ENCODE measurements around the gene FBLN5.
"Not testable (repeated sequence)": the region's sequence is repeated elsewhere in the genome, so short reads cannot be mapped to it uniquely, and the experiment has no call there.

FBLN5 gene

GRCh38 chr14:91884664-91885063, 62.8 kb downstream of the FBLN5 start:
- DNase-seq (ENCODE audit: low read depth): no peak

- DNase-seq (ENCODE audit: low read depth): no peak
Measured at GRCh38 chr14:91883753-91884152, 63.7 kb downstream of the FBLN5 start.

DNA sequence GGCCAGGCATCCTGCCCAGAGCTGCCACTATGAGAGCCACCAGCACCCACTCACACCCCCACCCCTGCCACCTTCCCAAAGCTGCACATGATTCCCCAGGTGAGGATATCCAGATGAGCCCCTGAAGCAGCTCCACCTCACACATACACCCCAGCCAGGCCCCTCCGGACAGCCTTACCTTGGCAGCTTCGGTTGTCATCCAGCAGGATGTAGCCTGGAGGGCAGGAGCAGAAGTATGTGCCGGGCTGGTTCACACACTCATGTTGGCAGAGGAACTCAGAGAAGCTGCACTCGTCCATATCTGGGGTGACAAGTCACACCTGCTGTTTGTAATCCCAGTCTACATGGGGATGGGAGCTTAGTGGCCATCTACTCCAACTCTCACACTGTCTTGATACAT, 64.7 kb downstream of the FBLN5 start:
- no peak for DNase-seq (ENCODE audit: low read depth)

DNA sequence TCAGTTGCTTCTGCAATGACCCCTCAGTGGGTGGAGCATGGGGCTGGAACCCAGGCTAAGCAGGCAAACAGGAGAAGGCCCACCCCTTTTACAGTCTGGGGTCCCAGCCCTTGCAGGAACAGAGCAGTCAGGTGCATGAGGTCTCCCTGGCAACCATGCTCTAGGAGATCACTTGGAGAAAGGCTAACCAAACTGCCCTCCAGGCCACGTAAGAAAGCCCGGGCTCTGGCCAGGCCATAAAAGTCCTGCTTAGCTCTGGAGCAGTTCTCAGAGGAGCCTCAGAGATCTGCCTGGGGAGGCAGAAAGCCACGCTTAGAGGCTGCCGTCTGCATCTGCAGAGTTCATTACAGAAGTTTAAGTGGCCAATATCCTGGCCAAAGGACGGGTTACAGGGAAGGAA, 65.1 kb downstream of the FBLN5 start:
- no peak for DNase-seq (ENCODE audit: low read depth)

- DNase-seq (ENCODE audit: low read depth): no peak
Measured at GRCh38 chr14:91879196-91879595, 68.3 kb downstream of the FBLN5 start.

- DNase-seq (ENCODE audit: low read depth): no peak
Measured at GRCh38 chr14:91878274-91878673, 69.2 kb downstream of the FBLN5 start.

DNA sequence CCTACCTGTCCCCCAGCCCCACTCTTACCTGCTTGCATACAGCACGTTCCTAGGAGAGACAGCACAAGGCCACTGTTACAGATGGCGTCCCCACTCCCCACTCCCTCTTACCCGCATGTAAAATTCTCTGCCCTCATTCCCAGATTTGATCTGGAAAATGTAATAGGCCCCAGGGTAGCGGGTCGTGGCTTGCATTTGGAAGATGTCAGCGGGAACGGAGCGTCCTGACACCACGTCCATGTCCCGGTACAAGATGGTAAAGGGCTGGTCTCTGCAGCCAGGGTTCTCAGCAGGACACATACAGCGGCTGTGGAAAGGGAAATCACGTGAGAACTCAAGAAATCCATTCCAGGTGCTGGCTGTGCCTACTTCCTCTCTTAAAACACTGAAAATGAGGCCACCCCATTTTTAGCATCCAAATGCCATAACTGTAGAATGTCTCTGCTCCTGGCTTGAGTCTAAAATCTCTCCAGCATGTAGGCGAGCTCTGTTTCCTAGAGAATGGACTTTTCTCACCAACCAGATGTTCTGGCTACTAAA, 70.0 kb downstream of the FBLN5 start:
- no peak for DNase-seq (ENCODE audit: low read depth)

- DNase-seq (ENCODE audit: low read depth): no peak
Measured at GRCh38 chr14:91876492-91876891, 71.0 kb downstream of the FBLN5 start.

GRCh38 chr14:91875525-91876286, 71.8 kb downstream of the FBLN5 start:
- DNase-seq (ENCODE audit: low read depth): no peak

DNA sequence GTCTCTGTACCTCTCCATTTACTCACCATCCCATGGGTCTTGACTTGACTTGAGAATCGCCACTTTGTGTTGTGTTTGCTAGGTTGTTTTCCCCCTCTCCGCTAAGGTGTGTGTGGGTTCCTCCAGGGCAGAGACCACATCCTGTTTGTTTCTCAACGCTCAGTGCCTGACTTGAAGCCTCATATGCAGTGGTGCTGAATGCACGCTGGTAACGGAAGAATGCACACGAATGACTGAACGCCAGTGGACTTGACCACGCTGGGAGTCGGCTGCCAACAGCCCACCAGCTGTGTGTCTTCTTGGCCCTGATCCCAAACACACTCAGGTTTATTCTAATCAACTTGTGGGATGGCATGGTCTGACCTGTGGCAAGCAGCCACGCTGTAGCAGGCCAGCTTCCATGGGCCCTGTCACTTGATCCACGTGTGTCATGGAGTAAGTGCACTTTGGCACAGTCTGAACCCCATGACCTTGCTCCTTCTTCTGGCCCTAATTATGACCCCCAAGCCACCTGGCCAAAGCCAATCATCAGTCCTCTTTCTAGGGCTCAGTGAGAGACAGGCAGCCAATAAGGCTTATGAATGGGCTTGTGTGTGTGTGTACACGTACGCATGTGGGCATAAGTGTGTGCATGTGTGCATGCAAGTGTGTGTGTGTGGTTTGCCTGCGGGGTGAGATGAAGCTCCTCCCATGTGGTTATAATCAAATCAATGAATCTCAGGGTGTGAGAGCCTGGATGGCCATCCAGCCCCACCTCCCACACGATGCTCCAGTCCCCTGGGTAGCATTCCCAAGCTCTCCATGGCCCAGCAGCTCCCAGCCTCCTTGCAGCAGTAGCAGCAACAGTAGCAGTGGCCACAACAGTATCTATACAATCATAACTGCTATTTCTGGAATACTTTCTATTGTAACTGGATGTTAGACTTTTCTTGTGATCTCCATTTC, 73.8 kb downstream of the FBLN5 start:
- peak; percentile 73 for DNase-seq (ENCODE audit: low read depth)

GRCh38 chr14:91872517-91873470, 74.7 kb downstream of the FBLN5 start:
- DNase-seq (ENCODE audit: low read depth): peak; percentile 63

DNA sequence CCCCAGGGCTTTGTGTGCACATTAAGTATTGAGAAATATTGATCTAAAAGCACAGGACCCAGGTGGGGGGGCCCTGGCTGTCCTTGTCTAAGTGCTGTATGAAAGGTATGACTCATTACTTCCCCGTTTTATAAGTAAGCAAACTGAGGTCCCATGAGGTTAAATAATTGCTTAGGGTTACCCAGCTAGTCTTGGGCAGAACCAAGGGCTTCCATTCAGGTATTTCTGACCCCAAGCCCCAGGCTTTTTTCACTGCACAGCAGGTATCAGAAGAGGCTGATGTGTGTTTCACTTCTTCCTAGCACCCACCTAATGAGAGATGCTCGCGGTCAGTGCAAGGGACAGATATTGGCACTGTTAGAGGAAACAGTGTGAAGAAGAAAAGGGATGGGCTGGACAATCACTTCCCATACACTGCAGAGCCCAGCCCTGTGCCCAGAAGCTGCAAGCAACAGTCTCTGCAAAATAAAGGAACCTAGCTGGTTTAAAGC, 75.4 kb downstream of the FBLN5 start:
- peak; percentile 55 for DNase-seq (ENCODE audit: low read depth)

- DNase-seq (ENCODE audit: low read depth): not testable (repeated sequence)
Measured at GRCh38 chr14:91871401-91871800, 76.1 kb downstream of the FBLN5 start.

- DNase-seq (ENCODE audit: low read depth): no peak
Measured at GRCh38 chr14:91870890-91871289, 76.6 kb downstream of the FBLN5 start.

DNA sequence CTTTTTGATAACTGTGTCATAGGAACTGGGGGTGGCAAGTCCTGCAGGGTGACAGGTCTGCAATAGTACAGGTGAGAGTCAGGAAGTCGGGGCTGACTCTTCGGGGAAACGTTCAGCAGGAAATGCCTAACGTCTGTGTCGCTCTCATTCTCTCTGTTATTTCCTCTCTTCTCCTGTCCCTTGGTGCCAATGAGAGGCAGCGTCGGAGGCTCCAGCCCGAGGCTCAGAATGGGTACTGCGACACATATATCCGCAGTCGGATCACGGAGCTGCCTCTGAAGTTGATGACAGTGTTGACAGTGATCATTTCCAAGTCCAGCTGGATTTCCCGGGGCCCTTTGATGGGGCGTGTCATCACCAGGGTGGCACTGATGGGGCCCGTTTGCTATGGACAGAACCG, 77.5 kb downstream of the FBLN5 start:
- peak; percentile 77 for DNase-seq (ENCODE audit: low read depth)

GRCh38 chr14:91869556-91869955, 77.9 kb downstream of the FBLN5 start:
- DNase-seq (ENCODE audit: low read depth): no peak

DNA sequence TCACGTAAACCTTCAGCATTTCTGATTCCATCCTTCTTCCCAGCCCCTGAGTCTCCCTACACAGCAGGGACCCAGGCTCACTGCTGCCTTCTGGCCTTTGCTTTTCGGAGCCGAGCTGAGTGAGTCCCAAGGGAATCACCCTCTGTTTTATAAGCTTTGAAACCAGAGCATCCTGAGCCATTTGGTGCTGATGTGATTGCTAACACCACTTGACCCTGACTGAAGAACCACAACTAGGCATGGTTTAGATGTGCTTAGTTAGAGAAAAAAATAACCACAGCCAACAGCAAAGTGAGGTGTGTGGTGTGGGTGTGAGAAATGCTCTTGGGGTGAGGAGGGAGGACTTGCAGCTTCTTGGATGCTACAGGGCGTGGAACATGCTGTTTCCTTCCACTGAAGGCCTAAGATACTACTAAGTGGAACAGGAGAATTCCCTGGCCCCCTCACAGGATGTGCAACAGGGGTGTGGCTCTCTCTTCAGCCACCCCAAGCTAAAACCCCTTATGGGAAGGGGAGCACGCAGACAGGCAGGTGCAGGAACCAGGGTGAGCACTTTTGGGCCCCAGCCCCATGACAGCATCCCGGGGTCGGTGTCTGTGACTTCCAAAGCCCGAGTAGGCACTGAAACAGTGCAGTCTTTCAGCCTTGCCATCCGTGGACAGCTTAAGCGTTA, 80.0 kb downstream of the FBLN5 start, which contains the start of gene TC2N:
Gene TC2N, minus strand, starts transcription at position 221 of the 673 bp plus-strand sequence. CDS start 53,767 bp downstream, outside the sequence.
- DNase-seq (ENCODE audit: low read depth): peak; percentile 29

DNA sequence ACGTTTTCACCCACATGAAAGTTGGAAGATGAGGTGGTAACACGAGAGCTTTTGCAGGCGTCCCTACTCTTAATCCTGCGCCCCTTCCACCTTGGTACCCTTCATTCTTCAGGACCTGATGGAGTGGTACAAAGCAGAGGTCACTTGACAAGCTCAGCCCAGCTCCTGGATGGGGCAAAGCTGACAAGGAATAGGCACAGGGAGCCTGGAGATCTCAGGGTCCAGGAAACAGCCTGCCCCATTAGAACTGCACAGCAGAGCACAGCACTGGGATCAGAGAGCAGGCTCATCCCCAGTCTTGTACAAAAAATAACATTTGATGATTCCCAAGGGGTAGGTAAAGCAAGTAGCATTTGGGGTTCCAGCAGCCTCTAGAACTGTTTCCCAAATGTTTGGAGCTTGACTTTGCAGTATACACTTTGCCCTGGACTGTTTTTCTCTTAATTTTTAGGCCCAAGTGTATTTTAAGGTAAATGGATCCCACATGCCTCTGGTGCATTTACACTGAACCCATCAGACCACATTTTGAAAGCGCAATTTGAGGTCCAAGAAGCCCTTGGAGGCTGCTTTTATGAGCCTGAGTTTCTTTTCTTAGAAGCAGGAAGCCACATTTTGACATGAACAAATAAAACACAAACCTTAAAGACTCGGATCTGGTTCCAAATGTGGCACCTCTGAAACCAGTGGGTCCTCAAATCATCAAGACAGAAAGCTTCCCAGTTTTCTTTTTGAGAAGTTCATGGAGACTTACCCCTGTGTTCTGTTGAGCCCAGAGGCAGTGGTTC, 80.8 kb downstream of the FBLN5 start:
- no peak for DNase-seq (ENCODE audit: low read depth)

GRCh38 chr14:91866061-91866460, 81.4 kb downstream of the FBLN5 start:
- no peak for DNase-seq (ENCODE audit: low read depth)

- no peak for DNase-seq (ENCODE audit: low read depth)
Measured at GRCh38 chr14:91862417-91862816, 85.1 kb downstream of the FBLN5 start.

Measured in T-helper 22 cell (primary cell).